UCSD-AML1 (cell line): Measurements from ENCODE around the gene ZFAND4.
"Not testable (repeated sequence)": the region's sequence is repeated elsewhere in the genome, so short reads cannot be mapped to it uniquely, and the experiment has no call there.

Experiments used
- DNase-seq: peaks from one replicate; lab custom pipeline; 2025; ENCODE audit not compliant: unreplicated experiment; lab: John Stamatoyannopoulos, UW

ZFAND4 gene

GRCh38 chr10:45592432-45592831, 80.1 kb downstream of the ZFAND4 start:
- DNase-seq: no peak

GRCh38 chr10:45591280-45591679, 81.3 kb downstream of the ZFAND4 start:
- DNase-seq: no peak

GRCh38 chr10:45589868-45590267, 82.7 kb downstream of the ZFAND4 start:
- DNase-seq: no peak

GRCh38 chr10:45589009-45589408, 83.6 kb downstream of the ZFAND4 start:
- no peak for DNase-seq

GRCh38 chr10:45586028-45586824, 86.3 kb downstream of the ZFAND4 start:
- no peak for DNase-seq

- no peak for DNase-seq
Measured at GRCh38 chr10:45585131-45585530, 87.4 kb downstream of the ZFAND4 start.

- DNase-seq: no peak
Measured at GRCh38 chr10:45582386-45582781, 90.2 kb downstream of the ZFAND4 start.

- no peak for DNase-seq
Measured at GRCh38 chr10:45581582-45582385, 90.8 kb downstream of the ZFAND4 start.

GRCh38 chr10:45581216-45581549, 91.4 kb downstream of the ZFAND4 start:
- no peak for DNase-seq

GRCh38 chr10:45580371-45581215, 92.0 kb downstream of the ZFAND4 start:
- DNase-seq: no peak

GRCh38 chr10:45578384-45578971, 94.1 kb downstream of the ZFAND4 start:
- DNase-seq: no peak

GRCh38 chr10:45575966-45576597, 96.5 kb downstream of the ZFAND4 start:
- DNase-seq: no peak

- not testable (repeated sequence) for DNase-seq
Measured at GRCh38 chr10:45575032-45575761, 97.4 kb downstream of the ZFAND4 start.

- DNase-seq: no peak
Measured at GRCh38 chr10:45569471-45569870, 103.1 kb downstream of the ZFAND4 start.

- no peak for DNase-seq
Measured at GRCh38 chr10:45566415-45566814, 106.2 kb downstream of the ZFAND4 start.
